NAMALWA (cell line): ENCODE data around the gene C11orf68.
"Not testable (repeated sequence)": the region's sequence is repeated elsewhere in the genome, so short reads cannot be mapped to it uniquely, and the experiment has no call there.

ENCODE experiments used
- DNase-seq: peaks from one replicate; pipeline ENCODE4 v3.0.0-alpha.2; 2015; ENCODE audit warnings: low spot score

Gene C11orf68

DNA sequence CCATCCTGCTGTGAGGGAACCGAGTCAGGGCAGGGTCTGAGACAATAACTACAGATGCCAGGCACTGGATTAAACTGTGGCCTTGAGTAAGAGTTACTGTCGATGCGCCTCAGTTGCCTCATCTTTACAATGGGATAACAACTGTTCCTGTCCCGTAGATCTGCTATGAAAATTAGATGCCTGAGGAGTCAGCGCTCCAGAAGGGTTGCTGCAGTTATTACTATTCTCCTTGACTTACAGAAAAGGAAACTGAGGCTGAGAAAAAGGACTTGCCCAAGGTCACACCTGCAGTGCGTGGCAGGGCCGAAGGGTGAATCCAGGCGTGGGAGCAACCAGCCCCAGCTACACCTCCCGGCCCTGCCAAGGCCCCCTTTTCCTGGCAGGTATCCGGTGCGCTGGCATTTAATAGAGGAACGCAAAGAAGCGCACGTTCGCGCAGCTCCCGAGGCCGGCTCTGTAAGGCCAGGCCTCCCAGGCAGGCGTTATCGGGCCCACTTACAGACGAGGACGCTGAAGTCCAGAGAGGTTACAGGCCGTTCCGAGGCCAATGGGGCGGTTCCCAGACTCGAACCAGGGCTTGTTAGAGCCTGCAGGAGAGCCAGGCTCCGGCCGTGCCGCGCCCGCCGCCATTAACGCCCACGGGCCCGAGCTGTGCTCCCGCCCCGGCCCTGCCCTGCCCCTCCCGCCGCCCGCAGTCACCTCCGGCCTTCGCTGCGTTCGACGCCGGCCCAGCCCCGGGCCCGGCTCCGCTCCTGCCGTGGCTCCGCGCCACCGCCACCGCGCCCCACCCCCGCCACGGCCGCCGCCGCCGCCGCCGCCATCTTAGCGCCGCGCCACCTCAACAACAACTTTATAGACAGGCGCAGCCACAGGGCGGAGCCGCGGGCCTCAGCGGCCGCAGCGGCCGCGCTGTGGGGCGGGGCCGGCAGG, at the start of gene C11orf68:
Gene C11orf68 (minus strand): TSS at position 852 of the 930 bp plus-strand sequence. CDS start 31 bp downstream, at position 821.
- DNase-seq: peak; percentile 45

DNA sequence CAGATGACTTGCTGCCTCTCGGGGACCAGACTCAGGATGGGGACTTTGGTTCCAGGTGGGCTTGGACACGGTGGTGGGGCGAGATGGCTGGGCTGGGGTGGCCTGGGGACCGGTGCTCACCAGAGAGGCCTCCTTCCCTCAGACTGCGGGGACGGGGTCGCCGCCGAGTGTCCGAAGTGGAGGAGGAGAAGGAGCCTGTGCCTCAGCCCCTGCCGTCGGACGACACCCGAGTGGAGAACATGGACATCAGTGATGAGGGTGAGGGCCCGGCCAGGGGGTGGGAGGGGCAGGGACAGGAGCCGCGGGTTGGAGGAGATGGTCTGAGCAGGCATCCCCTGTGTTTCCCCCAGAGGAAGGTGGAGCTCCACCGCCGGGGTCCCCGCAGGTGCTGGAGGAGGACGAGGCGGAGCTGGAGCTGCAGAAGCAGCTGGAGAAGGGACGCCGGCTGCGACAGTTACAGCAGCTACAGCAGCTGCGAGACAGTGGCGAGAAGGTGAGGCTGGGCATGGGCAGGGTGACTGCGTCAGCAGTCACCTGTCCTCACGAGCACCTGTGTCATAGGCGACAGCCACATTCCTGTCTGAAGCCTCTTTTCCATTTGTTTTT, 48.6 kb upstream of the C11orf68 start:
- no peak for DNase-seq

DNA sequence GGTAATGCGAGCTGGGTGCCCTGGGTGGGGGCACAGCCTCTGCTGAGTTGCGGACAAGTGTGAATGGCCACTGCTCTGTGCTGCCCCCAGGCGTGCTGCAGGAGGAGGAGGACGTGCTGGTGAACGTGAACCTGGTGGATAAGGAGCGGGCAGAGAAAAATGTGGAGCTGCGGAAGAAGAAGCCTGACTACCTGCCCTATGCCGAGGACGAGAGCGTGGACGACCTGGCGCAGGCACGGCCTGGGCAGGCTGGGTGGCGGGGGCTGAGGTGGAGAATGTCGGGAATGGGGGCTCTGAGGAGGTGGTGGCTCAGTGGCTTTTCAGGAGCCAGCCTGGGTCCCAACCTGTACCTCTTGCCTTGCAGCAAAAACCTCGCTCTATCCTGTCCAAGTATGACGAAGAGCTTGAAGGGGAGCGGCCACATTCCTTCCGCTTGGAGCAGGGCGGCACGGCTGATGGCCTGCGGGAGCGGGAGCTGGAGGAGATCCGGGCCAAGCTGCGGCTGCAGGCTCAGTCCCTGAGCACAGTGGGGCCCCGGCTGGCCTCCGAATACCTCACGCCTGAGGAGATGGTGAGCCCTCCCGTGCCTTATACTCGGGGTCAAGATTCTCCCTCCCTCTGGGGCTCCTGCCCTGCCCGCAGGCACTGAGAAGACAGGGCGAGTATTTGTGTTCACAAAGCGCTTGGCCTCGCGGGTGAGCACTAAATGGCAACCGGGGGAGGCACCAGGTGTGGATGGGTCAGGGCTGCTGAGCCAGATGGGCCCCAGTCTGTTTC, 47.3 kb upstream of the C11orf68 start:
- no peak for DNase-seq

DNA sequence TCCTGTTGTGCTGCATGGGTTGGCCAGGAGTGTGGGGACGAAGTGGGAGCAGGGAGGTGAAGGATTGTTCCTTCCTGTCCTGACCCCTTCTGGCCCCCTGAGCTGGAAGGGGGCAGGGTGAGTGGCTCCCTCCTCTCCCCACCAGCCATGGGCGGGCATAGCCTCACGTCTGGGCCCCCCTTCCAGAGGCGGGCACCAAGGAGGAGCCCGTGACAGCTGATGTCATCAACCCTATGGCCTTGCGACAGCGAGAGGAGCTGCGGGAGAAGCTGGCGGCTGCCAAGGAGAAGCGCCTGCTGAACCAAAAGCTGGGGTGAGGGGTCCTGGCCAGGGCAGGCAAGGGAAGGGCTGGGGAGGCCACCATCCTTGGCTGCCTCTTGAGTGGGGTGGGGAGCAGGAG, 46.0 kb upstream of the C11orf68 start:
- no peak for DNase-seq

DNA sequence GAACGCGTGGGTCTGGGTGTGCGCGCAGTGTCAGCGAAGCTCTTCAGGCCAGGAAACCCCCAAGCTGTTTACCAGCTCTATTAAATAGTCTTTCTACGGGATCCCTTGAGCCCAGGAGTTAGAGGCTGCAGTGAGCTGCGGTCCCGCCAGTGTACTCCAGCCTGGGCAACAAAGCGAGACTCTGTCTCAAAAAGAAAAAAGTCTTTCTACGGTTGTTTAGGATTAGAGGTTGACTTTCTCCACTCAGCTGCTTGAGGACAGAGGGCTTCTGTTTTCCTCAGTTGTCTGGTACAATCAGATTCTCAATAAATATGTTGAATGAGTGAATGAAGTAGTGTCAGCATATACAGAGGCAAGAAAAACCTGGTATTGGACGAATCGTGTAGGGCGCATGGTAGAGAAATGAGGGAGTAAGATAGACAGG, 43.3 kb upstream of the C11orf68 start:
- DNase-seq: no peak

DNA sequence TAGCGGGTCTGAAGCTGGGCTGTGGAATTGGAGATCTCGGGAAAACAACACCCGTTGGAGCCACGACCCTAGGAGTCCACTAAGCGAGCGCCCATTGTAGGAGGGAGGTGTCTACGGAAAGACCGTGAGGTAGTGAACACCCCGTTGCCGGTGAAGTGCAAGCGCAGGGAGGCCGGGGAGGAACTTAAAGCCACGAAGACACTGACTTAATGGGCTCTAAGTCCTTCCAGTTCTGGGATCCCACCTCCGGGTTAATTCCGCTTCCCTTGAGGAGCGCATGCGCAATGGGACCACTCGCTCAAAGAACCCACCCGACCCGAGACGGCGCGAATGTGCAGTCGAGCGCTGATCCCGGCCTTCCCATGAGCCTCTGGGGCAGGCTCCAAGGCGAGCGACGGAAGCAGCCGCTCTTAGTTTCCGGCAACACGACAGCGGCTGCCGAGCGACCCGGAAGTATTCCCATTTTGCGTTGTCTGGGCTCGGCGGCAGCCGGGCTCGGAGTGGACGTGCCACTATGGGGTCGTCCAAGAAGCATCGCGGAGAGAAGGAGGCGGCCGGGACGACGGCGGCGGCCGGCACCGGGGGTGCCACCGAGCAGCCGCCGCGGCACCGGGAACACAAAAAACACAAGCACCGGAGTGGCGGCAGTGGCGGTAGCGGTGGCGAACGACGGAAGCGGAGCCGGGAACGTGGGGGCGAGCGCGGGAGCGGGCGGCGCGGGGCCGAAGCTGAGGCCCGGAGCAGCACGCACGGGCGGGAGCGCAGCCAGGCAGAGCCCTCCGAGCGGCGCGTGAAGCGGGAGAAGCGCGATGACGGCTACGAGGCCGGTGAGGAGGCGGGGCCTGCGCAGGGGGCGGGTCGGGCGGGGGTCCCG, 42.6 kb upstream of the C11orf68 start, which contains the start of gene SART1:
Gene SART1 (plus strand): TSS at position 468 of the 874 bp plus-strand sequence. CDS start 47 bp downstream, at position 515.
- DNase-seq: peak; percentile 98

DNA sequence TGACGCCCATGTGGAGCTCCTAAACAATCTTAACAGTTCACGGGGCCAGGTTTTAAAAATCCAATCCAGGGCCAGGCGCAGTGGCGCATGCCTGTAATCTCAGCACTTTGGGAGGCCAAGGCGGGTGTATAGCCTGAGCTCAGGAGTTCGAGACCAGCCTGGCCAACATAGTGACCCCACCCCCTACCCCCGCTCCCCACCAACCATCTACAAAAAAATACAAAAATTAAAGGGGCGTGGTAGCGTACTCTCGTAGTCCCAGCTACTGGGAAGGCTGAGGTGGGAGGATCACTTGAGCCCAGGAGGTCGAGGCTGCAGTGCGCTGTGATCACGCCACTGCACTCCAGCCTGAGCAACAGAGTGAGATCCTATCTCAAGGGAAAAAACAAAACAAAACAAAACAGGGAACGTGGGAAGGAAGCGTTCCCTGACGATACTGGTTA, 42.0 kb upstream of the C11orf68 start:
- DNase-seq: no peak

DNA sequence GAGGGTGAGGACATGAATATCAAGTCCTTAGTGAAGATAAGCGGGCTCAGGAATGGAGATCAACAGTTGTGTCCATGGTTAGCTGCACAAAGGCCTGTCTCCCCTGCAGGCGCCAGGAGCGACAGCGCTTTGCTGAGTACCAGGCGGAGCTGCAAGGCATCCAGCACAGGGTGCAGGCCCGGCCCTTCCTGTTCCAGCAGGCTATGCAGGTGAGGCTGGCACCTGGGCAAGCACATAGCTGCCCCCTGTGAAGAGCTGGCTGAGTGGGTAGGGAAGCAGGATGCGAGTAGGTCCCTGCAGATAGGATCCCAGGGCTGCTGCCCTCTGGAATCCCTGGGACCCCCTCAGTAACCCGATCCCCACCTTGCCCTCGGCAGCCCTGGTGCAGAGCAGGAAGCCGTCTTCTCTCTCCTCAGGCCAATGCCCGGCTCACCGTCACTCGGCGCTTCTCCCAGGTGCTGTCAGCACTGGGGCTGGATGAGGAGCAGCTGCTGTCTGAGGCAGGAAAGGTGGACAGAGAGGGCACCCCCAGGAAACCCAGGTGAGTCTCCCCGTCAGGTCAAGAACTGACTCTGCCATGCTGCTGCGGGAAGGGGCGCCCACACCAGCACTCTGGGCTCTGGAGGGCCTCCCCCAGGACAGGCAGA, 40.0 kb upstream of the C11orf68 start:
- DNase-seq: no peak

DNA sequence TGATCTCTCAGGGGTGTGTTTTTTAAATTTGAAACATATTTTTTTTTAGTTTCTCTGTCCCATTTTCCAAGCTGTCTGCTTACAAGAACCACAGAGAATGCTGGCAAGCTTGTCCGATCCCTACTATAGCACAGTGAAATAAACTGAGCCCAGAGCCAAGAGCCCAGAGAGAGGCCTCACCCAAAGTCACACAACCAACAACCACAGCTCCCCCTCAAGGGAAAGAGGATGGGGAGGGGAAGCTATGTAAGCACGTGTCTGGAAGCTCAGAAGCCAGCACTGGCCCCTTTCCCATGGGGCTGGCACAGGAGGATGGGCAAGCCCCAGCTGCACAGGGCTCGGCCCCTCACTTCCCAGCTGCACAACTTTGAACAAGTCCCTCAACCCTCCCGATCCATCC, 39.4 kb upstream of the C11orf68 start:
- no peak for DNase-seq

DNA sequence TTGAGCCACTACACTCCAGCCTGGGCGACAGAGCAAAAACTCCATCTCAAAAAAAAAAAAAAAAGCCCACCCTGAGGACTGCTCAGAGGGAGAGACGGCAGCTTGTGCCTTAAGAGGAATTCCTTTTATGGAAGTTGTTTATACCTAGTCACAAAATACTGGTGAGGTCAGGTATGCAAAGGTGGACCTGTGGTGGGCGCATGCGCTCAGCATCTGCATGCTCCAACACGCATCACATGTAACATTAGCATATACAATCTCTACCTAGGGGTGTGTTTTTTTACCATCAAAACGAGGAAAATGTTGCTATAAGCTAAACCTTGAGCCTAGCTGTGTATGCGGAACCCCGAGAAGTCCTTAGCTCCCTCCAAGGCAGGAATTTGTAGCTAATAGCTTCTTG, 35.9 kb upstream of the C11orf68 start:
- DNase-seq: no peak

DNA sequence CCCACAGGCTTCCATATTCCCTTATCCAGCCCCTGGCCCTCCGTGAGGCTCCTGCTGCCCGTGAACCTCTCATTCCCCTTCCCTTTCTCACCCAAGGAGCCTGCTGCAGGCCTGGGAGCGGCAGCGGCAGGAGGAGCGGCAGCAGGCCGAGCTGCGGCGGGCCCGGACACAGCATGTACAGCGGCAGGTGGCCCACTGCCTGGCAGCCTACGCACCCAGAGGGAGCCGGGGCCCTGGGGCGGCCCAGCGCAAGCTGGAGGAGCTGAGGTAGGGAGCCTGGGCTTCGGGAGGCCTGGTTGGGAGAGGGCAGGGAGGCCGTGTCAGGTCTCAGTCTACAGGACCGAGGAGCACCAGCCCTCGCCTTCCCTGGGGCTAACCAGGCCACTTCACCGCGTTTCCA, 34.6 kb upstream of the C11orf68 start:
- no peak for DNase-seq

DNA sequence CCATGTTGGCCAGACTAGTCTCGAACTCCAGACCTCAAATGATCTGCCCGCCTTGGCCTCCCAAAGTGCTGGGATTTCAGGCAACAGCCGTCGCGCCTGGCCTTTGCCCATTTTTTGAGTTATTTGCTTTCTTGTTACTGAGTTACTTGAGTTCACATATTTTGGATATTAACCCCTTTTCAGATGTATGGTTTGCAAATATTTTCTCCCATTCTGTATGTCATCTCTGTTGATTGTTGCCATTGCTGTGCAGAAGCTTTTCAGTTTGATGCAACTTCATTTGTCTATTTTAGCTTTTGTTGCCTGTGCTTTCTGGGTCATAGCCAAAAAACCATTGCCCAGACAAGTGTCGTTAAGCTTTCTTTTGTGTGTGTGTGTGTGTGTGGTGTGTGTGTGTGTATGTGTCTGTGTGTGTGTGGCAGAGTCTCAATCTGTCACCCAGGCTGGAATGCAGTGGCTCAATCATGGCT, 33.2 kb upstream of the C11orf68 start:
- DNase-seq: no peak

DNA sequence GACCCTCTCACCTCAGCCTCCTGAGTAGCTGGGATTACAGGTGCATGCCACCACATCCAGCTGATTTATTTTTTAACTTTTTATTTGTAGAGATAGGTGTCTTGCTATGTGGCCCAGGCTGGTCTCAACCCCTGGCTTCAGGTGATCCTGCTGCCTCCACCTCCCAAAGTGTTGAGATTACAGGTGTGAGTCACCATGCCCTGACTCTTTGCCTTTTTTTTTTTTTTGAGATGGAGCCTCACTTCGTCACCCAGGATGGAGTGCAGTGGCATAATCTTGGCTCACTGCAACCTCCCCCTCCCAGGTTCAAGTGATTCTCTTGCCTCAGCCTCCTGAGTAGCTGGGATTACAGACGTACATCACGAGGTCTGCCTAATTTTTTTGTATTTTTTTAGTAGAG, 32.8 kb upstream of the C11orf68 start:
- not testable (repeated sequence) for DNase-seq

DNA sequence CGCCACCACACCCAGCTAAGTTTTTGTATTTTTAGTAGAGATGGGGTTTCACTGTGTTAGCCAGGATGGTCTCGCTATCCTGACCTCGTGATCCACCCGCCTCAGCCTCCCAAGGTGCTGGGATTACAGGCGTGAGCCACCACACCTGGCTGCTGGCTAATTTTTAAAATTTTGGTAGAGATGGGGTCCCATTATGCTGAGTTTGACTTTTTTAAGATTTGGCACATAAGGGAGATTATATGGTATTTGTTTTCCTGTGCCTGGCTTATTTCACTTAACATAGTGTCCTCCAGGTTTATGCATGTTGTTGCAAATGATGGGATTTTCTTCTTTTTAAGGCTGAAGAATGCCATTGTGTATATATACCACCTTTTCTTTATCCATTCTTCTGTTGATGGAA, 31.8 kb upstream of the C11orf68 start:
- not testable (repeated sequence) for DNase-seq

DNA sequence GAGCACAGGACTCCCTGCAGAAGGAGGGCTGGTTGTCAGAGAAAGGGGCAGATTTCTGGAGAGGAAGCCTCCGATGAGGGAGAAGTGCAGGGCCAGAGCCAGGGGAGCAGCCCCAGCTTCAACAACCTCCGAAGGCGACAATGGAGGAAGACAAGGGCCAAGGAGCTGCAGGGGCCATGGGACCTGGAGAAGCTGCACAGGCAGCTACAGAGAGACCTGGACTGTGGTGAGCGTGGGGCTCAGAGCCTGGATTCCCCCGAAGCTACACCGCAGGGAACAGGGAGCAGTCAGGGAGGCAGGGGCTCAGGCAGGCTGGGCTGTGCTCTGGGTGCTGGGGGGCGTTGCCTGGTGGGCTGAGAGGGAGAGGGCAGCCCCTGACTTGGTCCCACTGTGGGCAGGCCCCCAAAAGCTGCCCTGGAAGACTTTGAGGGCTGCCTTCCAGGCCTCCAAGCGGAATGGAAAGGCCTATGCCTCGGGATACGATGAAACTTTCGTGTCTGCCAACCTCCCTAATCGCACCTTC, 28.8 kb upstream of the C11orf68 start:
- no peak for DNase-seq

DNA sequence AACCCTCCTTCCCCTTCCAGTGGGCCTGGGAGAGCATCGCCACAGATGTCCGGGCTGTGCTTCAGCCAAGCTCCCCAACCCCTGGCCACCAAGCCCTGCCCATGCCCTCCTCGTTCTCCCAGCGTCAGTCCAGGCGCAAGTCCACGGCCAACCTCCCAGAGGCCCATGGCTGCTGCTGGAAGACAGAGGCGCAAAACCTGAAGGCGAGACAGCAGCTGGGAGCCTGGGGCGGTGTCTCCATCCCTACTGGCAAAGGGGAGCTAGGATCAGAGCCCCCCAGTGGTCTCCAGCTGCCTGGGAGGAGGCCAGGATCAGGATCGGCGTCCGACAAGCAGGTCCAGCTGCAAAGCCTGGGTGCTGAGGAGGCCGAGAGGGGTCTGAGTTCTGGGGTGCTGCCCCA, 28.3 kb upstream of the C11orf68 start:
- no peak for DNase-seq

DNA sequence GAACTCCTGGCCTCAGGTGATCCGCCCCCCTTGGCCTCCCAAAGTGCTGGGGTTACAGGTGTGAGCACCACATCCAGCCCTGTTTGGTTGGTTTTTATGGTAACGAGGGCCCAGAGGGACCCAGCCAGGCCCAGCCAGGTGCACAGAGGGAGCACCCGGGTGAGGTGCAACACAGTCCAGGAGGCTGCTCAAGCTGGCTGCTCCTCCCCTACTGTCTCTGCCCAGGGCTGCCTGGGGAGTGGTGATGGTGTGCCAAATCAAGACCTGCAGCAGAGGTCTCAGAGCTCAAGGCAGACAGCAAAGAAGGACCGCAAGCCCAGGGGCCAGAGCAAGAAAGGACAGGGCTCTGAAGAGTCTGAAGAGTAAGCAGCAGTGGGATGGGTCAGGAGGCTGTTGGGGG, 27.8 kb upstream of the C11orf68 start:
- DNase-seq: no peak

DNA sequence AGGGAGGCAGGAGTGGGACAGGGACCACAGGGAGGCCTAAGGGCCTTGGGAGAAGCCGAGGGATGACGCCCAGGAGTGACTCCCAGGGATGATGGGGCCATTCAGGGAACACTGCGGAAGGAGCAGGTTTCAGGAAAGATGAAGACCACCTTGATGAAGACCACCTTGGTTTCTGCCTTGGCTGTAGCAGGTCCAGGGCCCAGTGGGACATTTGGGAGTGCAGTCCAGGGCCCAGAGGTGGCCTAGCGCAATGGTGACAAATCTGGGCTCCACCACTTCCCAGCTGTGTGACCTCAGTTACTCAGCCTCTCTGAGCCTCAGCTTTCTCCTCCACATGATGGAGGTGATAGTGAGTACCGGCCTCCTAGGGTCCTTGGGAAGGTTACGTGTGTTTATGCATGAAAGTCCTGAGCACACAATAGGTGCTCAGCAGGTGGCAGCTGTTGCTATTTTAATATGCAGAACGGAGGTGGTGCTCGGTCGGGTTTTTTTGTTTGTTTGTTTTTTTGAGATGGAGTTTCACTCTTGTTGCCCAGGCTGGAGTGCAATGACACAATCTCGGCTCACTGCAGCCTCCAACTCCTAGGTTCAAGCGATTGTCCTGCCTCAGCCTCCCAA, 27.2 kb upstream of the C11orf68 start:
- no peak for DNase-seq

DNA sequence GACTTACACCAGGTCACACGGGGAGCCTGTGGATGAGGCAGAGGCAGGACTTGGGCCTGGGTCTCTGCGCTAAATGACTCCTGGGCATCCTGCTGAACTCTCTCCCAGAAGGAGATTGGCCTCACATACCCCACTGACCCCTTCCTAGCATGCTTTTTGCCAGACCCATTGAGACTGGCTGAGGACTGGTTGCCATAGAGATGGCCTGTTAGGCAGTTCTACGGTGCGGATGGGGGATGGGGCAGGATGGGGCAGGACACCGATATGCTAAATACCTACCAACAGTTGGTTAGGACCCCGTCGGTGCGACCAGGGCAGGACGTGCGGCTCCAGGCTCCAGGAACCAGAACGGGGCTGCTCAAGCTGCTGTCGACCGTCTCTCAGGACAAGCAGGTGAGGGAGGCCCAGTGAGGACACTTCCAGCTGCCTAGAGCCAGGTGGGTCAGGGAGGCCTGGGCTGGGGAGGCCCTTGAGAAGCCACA, 26.6 kb upstream of the C11orf68 start, which contains the start of gene TSGA10IP:
Gene TSGA10IP (plus strand): TSS at position 51 of the 482 bp plus-strand sequence. CDS start 196 bp downstream, at position 247.
- DNase-seq: no peak

DNA sequence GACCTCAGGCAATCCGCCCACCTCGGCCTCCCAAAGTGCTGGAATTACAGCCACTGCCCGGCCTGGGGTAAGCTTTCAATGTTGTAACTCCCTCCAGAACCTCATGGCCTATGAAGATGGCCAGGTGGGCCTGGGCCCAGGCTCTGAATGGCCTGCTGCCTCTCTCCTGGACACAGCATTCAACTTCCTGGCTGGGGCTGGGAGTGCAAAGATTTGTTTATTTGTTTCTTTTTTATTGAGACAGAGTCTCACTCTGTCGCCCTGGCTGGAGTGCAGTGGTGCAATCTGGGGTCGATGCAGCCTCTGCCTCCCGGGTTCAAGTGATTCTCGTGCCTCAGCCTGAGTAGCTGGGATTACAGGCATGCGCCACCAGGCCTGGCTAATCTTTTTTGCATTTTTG, 25.9 kb upstream of the C11orf68 start:
- no peak for DNase-seq
